ENCODE results near the gene FXN.

FXN gene

GRCh38 chr9:69121155-69122081 is 85.9 kb downstream of the FXN start:
- ATAC-seq (peak; percentile 70), DNase-seq (peak; percentile 29)
- Mint-ChIP-seq H3K4me3 (peak overlapping the region; percentile 81), H3K9me3 (no peaks in the 10 kb centered on the region), H3K27me3 (peaks cover 9% of the 10 kb centered on the region), H3K36me3 (ENCODE audit: low read depth) (no peaks in the 10 kb centered on the region), H3K27ac (no peak overlapping the region), H3K4me1 (peaks cover 18% of the 10 kb centered on the region)

GRCh38 chr9:69122082-69122548 is 86.6 kb downstream of the FXN start:
- no peak overlapping the region for H3K27ac Mint-ChIP-seq
- peak; percentile 48 for ATAC-seq

GRCh38 chr9:69122549-69123141 is 87.1 kb downstream of the FXN start:
- H3K27me3 Mint-ChIP-seq, result peaks cover 9% of the 10 kb centered on the region
- DNase-seq (no peak), ATAC-seq (no peak)
- no peaks in the 10 kb centered on the region for H3K9me3 Mint-ChIP-seq
- H3K36me3 Mint-ChIP-seq (ENCODE audit: low read depth), result no peaks in the 10 kb centered on the region
- H3K4me3 Mint-ChIP-seq, result peak overlapping the region; percentile 81
- no peak overlapping the region for H3K27ac Mint-ChIP-seq
- H3K4me1 Mint-ChIP-seq, result peaks cover 18% of the 10 kb centered on the region

More at GRCh38 chr9:69122082-69122548, 86.6 kb downstream of the FXN start:
- peaks cover 18% of the 10 kb centered on the region for H3K4me1 Mint-ChIP-seq
- peaks cover 9% of the 10 kb centered on the region for H3K27me3 Mint-ChIP-seq
- DNase-seq, result peak; percentile 34
- no peaks in the 10 kb centered on the region for H3K9me3 Mint-ChIP-seq
- H3K36me3 Mint-ChIP-seq (ENCODE audit: low read depth), result no peaks in the 10 kb centered on the region
- peak overlapping the region; percentile 81 for H3K4me3 Mint-ChIP-seq

DNA sequence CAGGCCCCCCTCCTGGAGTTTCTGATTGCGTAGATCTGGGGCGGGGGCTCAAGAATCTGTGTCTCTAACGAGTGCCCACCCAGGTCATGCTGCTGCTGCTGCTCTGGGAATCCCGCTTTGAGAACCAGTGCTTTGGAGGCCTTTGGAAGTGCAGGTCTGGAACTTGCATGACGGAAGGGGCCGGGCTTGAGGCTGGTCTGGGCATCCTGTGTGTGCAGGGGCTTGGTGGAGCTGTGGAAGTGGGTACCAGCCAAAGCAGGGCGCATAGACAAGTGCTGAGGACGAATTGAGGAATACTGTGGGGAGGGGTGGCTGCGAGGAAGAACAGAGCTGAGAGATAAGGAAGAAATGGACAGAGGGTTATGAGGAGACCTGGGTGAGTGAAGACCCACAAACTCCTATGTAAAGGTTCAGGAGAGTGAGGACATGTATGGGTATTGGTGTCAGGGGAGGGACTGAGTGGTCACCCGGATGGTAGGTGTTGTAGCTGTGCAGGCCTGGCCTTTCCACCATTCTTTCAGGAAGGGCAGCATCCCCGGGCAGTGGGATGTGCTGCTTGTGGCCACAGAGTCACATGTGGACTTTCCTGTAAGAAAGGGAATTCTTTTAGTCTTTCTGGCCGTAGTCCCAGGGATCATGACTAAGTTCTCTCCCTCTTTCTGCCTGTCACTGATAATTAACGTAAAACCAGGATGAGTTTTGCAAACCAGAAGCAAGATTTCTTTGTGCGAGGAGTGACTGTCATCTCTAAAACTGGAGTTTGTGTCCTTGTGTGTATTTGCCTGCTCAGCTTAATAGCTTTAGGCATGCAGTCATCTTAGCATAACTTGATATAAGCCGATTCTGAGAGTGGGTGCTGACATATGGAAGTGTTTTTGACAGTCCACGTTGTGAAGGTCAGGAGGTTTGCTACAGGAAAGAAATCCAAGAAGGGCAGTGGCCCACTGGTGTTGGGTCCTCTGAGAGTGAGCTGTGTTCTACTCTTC is 95.2 kb downstream of the FXN start:
- Mint-ChIP-seq H3K9me3 (no peaks in the 10 kb centered on the region), H3K4me1 (no peaks in the 10 kb centered on the region), H3K27ac (no peak overlapping the region), H3K27me3 (peaks cover 2% of the 10 kb centered on the region), H3K36me3 (ENCODE audit: low read depth) (no peaks in the 10 kb centered on the region), H3K4me3 (no peak overlapping the region)
- no peak for ATAC-seq
- no peak for DNase-seq

GRCh38 chr9:69131682-69132081 is 96.1 kb downstream of the FXN start:
- Mint-ChIP-seq H3K27ac (no peak overlapping the region), H3K9me3 (no peaks in the 10 kb centered on the region), H3K4me1 (no peaks in the 10 kb centered on the region), H3K4me3 (no peak overlapping the region), H3K27me3 (peaks cover 2% of the 10 kb centered on the region), H3K36me3 (ENCODE audit: low read depth) (no peaks in the 10 kb centered on the region)
- DNase-seq, result no peak
- no peak for ATAC-seq

DNA sequence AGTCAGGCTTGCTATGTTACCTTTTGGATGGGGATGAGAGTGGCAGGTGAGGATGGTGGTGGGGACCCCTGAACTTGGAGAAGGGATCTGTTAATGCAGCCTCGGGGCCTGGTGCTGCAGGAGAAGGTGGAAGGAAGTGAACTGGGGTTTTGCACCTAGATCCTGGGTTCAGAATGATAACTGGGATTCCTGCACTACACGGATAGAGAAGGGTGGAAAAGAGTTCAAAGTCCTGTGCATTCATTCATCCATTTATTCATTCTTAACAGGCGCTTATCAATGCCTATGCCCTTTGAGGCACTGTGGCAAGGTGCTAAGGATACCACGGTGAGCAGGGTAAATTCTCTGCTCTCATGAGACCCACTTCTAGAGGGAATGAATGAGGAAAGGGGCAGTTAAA is 96.8 kb downstream of the FXN start:
- no peak overlapping the region for H3K27ac Mint-ChIP-seq

DNA sequence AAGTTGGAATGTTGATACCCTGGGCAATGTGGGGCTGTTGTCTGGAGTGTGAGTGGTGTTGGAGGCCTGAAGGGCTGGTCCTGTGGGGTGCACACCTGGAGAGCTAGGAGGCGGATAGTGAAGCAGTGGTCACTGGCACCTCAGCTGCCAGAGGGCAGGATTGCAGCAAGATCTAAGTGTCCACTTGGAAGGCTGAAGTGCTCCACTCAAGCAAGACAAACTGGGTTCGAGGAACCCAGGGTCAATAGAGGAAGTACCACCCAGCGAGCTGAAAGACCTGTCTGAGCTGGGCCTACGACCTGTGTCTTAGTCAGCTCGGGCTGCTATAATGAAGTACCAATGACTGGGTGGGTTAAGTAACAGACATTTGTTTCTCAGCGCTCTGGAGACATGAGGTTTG is 98.9 kb downstream of the FXN start:
- H3K4me1 Mint-ChIP-seq, result no peaks in the 10 kb centered on the region
- peaks cover 2% of the 10 kb centered on the region for H3K27me3 Mint-ChIP-seq
- no peak overlapping the region for H3K4me3 Mint-ChIP-seq
- no peaks in the 10 kb centered on the region for H3K36me3 Mint-ChIP-seq (ENCODE audit: low read depth)
- no peak overlapping the region for H3K27ac Mint-ChIP-seq
- no peak for ATAC-seq
- H3K9me3 Mint-ChIP-seq, result no peaks in the 10 kb centered on the region
- no peak for DNase-seq

More for the DNA sequence above, 96.8 kb downstream of the FXN start:
- no peaks in the 10 kb centered on the region for H3K36me3 Mint-ChIP-seq (ENCODE audit: low read depth)
- no peak overlapping the region for H3K4me3 Mint-ChIP-seq
- no peak for ATAC-seq
- no peak for DNase-seq
- H3K27me3 Mint-ChIP-seq, result peaks cover 2% of the 10 kb centered on the region
- no peaks in the 10 kb centered on the region for H3K4me1 Mint-ChIP-seq
- no peaks in the 10 kb centered on the region for H3K9me3 Mint-ChIP-seq

DNA sequence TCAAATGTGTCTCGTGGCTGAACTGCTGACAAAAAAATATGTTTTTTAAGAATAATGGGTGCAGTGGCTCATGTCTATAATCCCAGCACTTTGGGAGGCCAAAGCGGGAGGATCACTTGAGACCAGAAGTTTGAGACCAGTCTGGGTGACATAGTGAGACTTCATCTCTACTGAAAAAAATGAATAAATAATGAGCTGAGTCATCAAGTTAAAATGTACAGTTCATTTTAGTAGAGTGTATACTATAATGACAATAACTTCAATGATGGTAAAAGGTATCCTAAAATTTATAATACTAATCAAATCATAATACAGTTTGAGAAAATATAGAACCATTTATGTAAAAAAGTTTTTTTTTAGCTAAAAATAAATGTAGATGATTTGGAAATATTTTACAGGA is 100.6 kb downstream of the FXN start:
- H3K4me1 Mint-ChIP-seq, result no peaks in the 10 kb centered on the region
- H3K27ac Mint-ChIP-seq, result no peak overlapping the region
- no peaks in the 10 kb centered on the region for H3K36me3 Mint-ChIP-seq (ENCODE audit: low read depth)

DNA sequence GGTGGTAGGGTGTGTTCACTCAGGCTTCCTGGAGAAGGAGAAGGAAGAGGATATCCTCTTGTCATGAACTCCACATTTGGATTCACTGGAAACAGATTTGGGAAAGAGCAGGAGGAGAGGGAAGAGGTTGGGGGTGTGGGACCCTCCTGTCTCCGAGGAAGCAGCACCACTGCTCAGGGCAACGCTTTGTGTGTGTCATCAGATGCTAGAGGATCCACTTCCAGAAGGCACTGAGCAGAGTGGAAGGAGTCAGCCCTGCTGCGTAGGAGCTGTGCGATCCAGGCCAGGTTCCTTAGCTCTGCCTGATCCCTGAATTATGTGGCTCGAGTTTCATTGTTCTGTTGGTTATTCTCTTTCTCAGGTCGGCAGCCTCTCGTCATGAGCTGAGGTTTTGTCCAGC is 101.2 kb downstream of the FXN start:
- no peak overlapping the region for H3K4me3 Mint-ChIP-seq
- no peak overlapping the region for H3K27ac Mint-ChIP-seq
- no peak for ATAC-seq
- H3K4me1 Mint-ChIP-seq, result no peaks in the 10 kb centered on the region
- DNase-seq, result no peak
- H3K36me3 Mint-ChIP-seq (ENCODE audit: low read depth), result no peaks in the 10 kb centered on the region
- H3K27me3 Mint-ChIP-seq, result no peaks in the 10 kb centered on the region
- no peaks in the 10 kb centered on the region for H3K9me3 Mint-ChIP-seq

More for the DNA sequence above, 100.6 kb downstream of the FXN start:
- no peak for DNase-seq
- Mint-ChIP-seq H3K9me3 (no peaks in the 10 kb centered on the region), H3K4me3 (no peak overlapping the region), H3K27me3 (no peaks in the 10 kb centered on the region)
- no peak for ATAC-seq

DNA sequence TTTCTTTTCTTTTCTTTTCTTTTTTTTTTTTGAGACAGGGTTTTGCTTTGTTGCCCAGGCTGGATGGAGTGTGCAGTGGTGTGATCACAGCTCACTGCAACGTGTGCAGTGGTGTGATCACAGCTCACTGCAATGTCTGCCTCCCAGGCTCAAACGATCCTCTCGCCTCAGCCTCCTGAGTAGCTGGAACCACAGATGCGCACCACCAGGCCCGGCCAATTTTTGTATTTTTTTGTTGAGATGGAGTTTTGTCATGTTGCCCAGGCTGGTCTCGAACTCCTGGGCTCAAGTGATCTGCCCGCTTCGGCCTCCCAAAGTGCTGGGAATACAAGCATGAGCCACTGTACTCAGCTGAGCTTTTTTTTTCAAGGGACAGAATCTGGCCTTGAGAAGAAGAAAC is 101.8 kb downstream of the FXN start:
- DNase-seq (no peak), ATAC-seq (no peak)
- H3K9me3 Mint-ChIP-seq, result no peaks in the 10 kb centered on the region
- H3K4me3 Mint-ChIP-seq, result no peak overlapping the region
- no peaks in the 10 kb centered on the region for H3K27me3 Mint-ChIP-seq
- no peaks in the 10 kb centered on the region for H3K4me1 Mint-ChIP-seq
- H3K36me3 Mint-ChIP-seq (ENCODE audit: low read depth), result no peaks in the 10 kb centered on the region
- H3K27ac Mint-ChIP-seq, result no peak overlapping the region

DNA sequence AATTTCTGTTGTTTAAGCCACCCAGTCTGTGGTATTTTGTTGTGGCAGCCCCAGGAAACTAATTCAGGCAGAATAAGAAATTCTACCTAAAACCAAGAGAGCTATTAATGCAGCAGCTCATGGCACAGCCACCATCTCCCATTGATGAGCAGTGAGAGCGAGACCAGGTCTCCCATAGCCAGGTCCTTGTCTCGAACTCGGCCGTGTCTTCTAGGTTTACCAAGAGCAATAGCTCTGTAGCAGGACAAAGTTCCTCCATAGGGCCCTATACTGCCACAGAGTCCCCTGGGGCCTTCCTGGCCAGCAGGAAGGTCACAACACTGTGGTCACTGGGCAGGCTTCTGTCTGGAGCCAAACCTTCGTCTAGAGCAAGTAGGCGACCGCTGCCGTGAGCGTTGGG is 104.0 kb downstream of the FXN start:
- Mint-ChIP-seq H3K4me3 (no peak overlapping the region), H3K4me1 (no peaks in the 10 kb centered on the region), H3K27ac (no peak overlapping the region), H3K27me3 (no peaks in the 10 kb centered on the region), H3K9me3 (no peaks in the 10 kb centered on the region), H3K36me3 (ENCODE audit: low read depth) (no peaks in the 10 kb centered on the region)
- DNase-seq, result no peak
- ATAC-seq, result no peak

DNA sequence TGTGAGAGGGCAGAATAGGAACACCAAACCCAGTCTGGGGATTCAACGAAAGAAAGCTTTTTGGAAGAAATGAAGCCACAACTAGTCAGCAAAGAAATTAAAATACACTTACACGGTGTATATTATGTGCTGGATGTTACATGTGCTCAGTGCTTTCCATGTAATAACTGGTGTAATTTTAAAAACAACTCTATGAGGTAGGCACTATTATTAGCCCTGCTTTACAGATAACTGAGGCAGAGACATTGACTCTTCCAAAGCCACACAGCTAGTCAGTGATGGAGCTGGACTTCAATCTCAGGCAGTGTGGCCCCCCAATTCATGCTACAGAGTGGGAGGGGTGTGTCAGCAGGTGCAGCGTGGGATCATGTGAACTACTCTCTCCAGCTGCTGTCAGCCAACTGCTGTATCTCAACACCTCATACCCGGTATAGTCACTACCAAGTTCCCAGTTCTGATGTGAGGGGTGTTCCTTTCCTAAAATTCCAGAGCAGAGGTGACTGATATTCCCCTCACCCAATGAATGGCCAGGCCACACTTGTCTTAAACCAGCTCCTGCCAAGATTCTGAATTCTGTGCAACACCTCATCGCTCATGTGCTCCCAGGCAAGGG is 104.7 kb downstream of the FXN start:
- ATAC-seq, result no peak
- Mint-ChIP-seq H3K27me3 (no peaks in the 10 kb centered on the region), H3K4me3 (no peak overlapping the region), H3K27ac (no peak overlapping the region), H3K9me3 (no peaks in the 10 kb centered on the region), H3K36me3 (ENCODE audit: low read depth) (no peaks in the 10 kb centered on the region), H3K4me1 (no peaks in the 10 kb centered on the region)
- no peak for DNase-seq

DNA sequence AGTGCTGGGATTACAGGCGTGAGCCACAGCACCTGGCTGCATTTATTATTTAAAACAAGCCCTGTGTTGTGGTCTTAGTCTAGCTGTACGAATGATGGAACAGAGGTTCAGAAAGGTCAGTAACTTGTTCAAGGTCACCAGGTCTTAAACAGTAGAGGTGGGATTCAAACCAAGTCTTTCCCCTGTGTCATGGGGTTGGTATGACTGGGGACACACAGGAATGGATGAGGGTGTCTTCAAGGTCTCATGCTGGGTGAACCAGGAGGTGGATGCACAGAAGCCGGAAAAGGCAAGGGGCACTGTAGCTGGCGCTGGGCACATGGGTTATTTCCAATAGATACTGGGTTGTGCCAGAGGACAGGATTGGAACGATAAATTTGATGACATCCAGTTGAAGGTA is 106.3 kb downstream of the FXN start:
- H3K9me3 Mint-ChIP-seq, result no peaks in the 10 kb centered on the region
- DNase-seq, result no peak
- no peaks in the 10 kb centered on the region for H3K4me1 Mint-ChIP-seq
- H3K4me3 Mint-ChIP-seq, result no peak overlapping the region
- no peaks in the 10 kb centered on the region for H3K36me3 Mint-ChIP-seq (ENCODE audit: low read depth)
- no peaks in the 10 kb centered on the region for H3K27me3 Mint-ChIP-seq
- H3K27ac Mint-ChIP-seq, result no peak overlapping the region
- ATAC-seq, result no peak

DNA sequence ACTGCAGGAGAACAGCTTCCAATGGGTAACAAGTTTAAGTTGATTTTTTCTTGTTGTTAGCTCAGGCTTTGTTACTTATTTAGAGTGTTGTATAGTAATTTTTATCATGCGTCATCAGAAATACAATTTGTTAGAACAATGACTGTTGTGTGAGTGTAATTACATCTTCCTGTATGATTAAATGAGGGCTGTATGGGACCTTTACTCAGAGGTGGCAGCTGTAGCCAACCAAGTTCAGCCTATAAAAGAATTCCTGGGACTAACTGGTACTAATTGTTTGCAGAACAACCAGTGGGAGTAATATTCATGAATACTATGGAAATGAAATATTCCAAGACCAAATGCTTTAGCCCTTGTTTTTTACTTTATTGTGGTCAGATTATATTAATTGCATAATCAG is 107.7 kb downstream of the FXN start:
- H3K27me3 Mint-ChIP-seq, result no peaks in the 10 kb centered on the region
- no peaks in the 10 kb centered on the region for H3K4me1 Mint-ChIP-seq
- H3K4me3 Mint-ChIP-seq, result no peak overlapping the region
- H3K27ac Mint-ChIP-seq, result no peak overlapping the region
- H3K9me3 Mint-ChIP-seq, result no peaks in the 10 kb centered on the region
- DNase-seq (no peak), ATAC-seq (no peak)
- no peaks in the 10 kb centered on the region for H3K36me3 Mint-ChIP-seq (ENCODE audit: low read depth)

Data from activated naive CD8-positive, alpha-beta T cell treated with anti-CD3 and anti-CD28 coated beads, Interleukin-2, amount 50 U/mL, for 24 hours (primary cell).